GM19463 (cell line): ENCODE measurements around the gene DEFB124.
"Not testable (repeated sequence)": the region's sequence is repeated elsewhere in the genome, so short reads cannot be mapped to it uniquely, and the experiment has no call there.

Experiments used
- ATAC-seq: cut with Tn5 transposase; IDR thresholded peaks from one replicate; pipeline ENCODE4 v1.9.1; 2021; ENCODE audit warnings: mild to moderate bottlenecking, moderate library complexity; ENCODE audit not compliant: unreplicated experiment

DEFB124 gene

GRCh38 chr20:31427576-31427975 lies 47.4 kb downstream of the DEFB124 start:
- not testable (repeated sequence) for ATAC-seq

- not testable (repeated sequence) for ATAC-seq
These were observed 47.9 kb downstream of the DEFB124 start for GRCh38 chr20:31426891-31427551.

GRCh38 chr20:31425797-31426196 lies 49.1 kb downstream of the DEFB124 start:
- ATAC-seq: no peak

DNA sequence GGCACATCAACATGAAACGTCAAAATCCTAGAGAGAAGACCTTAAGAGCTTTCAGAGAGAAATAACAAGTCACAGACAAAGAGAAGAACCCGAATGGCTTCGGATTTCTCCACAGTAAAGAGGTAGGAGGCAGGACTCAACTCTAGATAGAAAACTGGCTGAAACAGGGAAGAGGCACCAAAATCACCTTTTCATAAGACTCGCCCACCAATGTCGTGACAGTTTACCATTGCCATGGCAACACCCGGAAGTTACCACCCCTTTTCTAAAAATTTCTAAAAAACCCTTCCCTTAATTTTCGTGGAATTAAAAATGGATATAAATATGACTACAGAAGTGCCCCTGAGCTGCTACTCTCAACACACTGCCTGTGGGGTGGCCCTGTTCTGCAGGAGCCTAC lies 56.6 kb downstream of the DEFB124 start:
- no peak for ATAC-seq

DNA sequence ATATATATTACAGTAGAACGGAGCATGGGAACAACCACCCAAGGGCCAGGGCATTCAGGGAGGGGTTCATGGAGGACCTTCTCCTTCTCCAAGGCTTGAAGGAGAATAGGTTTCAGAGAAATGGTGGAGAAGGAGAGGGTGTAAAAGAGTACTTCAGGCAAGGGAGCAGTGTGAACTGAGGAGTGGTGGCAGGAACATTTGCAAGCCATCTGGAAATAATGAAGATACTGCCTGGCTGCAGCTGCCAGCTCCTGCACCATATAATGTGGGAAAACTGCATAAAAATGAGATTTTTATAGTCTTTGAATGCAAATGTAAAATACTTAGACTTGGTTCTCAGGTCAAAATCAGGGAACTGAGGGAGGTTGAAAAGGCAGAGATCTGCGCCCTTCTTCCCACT lies 59.3 kb downstream of the DEFB124 start:
- ATAC-seq: no peak
